ENCODE measurements around the gene AGBL1.

AGBL1 gene

GRCh38 chr15:86312486-86312885 is 232.8 kb downstream of the AGBL1 start:
- Histone ChIP-seq H3K9me3 (ENCODE audit: control insufficient read depth, insufficient read depth, low read length) (no peaks in the 10 kb centered on the region), H3K9ac (ENCODE audit: low read depth, low read length) (no peak overlapping the region), H3K36me3 (ENCODE audit: control insufficient read depth, insufficient read depth, low read length) (no peaks in the 10 kb centered on the region), H3K4me1 (ENCODE audit: control insufficient read depth, insufficient read depth, low read length) (no peaks in the 10 kb centered on the region), H3K27me3 (ENCODE audit: control insufficient read depth, insufficient read depth, low read length) (no peaks in the 10 kb centered on the region), H3K4me3 (ENCODE audit: low read depth, low read length) (no peak overlapping the region)

GRCh38 chr15:86316216-86316615 is 236.5 kb downstream of the AGBL1 start:
- no peak overlapping the region for H3K4me3 ChIP-seq (ENCODE audit: low read depth, low read length)
- H3K27me3 ChIP-seq (ENCODE audit: control insufficient read depth, insufficient read depth, low read length), result no peaks in the 10 kb centered on the region
- H3K36me3 ChIP-seq (ENCODE audit: control insufficient read depth, insufficient read depth, low read length), result no peaks in the 10 kb centered on the region
- no peaks in the 10 kb centered on the region for H3K9me3 ChIP-seq (ENCODE audit: control insufficient read depth, insufficient read depth, low read length)
- H3K4me1 ChIP-seq (ENCODE audit: control insufficient read depth, insufficient read depth, low read length), result no peaks in the 10 kb centered on the region
- H3K9ac ChIP-seq (ENCODE audit: low read depth, low read length), result no peak overlapping the region

GRCh38 chr15:86316726-86317383 is 237.2 kb downstream of the AGBL1 start:
- no peaks in the 10 kb centered on the region for H3K4me1 ChIP-seq (ENCODE audit: control insufficient read depth, insufficient read depth, low read length)
- no peaks in the 10 kb centered on the region for H3K9me3 ChIP-seq (ENCODE audit: control insufficient read depth, insufficient read depth, low read length)

GRCh38 chr15:86317384-86317740 is 237.7 kb downstream of the AGBL1 start:
- Histone ChIP-seq H3K36me3 (ENCODE audit: control insufficient read depth, insufficient read depth, low read length) (no peaks in the 10 kb centered on the region), H3K27me3 (ENCODE audit: control insufficient read depth, insufficient read depth, low read length) (no peaks in the 10 kb centered on the region), H3K4me3 (ENCODE audit: low read depth, low read length) (no peak overlapping the region), H3K9ac (ENCODE audit: low read depth, low read length) (no peak overlapping the region), H3K9me3 (ENCODE audit: control insufficient read depth, insufficient read depth, low read length) (no peaks in the 10 kb centered on the region), H3K4me1 (ENCODE audit: control insufficient read depth, insufficient read depth, low read length) (no peaks in the 10 kb centered on the region)

More at GRCh38 chr15:86316726-86317383, 237.2 kb downstream of the AGBL1 start:
- Histone ChIP-seq H3K36me3 (ENCODE audit: control insufficient read depth, insufficient read depth, low read length) (no peaks in the 10 kb centered on the region), H3K9ac (ENCODE audit: low read depth, low read length) (no peak overlapping the region), H3K4me3 (ENCODE audit: low read depth, low read length) (no peak overlapping the region), H3K27me3 (ENCODE audit: control insufficient read depth, insufficient read depth, low read length) (no peaks in the 10 kb centered on the region)

- Histone ChIP-seq H3K27me3 (ENCODE audit: control insufficient read depth, insufficient read depth, low read length) (no peaks in the 10 kb centered on the region), H3K4me1 (ENCODE audit: control insufficient read depth, insufficient read depth, low read length) (no peaks in the 10 kb centered on the region), H3K9me3 (ENCODE audit: control insufficient read depth, insufficient read depth, low read length) (no peaks in the 10 kb centered on the region), H3K4me3 (ENCODE audit: low read depth, low read length) (no peak overlapping the region), H3K36me3 (ENCODE audit: control insufficient read depth, insufficient read depth, low read length) (no peaks in the 10 kb centered on the region), H3K9ac (ENCODE audit: low read depth, low read length) (no peak overlapping the region)
Observed at GRCh38 chr15:86322629-86323028, 243.0 kb downstream of the AGBL1 start.

GRCh38 chr15:86327230-86327865 is 247.7 kb downstream of the AGBL1 start:
- Histone ChIP-seq H3K27me3 (ENCODE audit: control insufficient read depth, insufficient read depth, low read length) (no peaks in the 10 kb centered on the region), H3K9ac (ENCODE audit: low read depth, low read length) (no peak overlapping the region), H3K4me1 (ENCODE audit: control insufficient read depth, insufficient read depth, low read length) (no peaks in the 10 kb centered on the region), H3K36me3 (ENCODE audit: control insufficient read depth, insufficient read depth, low read length) (no peaks in the 10 kb centered on the region), H3K4me3 (ENCODE audit: low read depth, low read length) (no peak overlapping the region), H3K9me3 (ENCODE audit: control insufficient read depth, insufficient read depth, low read length) (no peaks in the 10 kb centered on the region)

- no peak overlapping the region for H3K4me3 ChIP-seq (ENCODE audit: low read depth, low read length)
- no peaks in the 10 kb centered on the region for H3K36me3 ChIP-seq (ENCODE audit: control insufficient read depth, insufficient read depth, low read length)
- no peaks in the 10 kb centered on the region for H3K27me3 ChIP-seq (ENCODE audit: control insufficient read depth, insufficient read depth, low read length)
- H3K9ac ChIP-seq (ENCODE audit: low read depth, low read length), result no peak overlapping the region
- no peaks in the 10 kb centered on the region for H3K4me1 ChIP-seq (ENCODE audit: control insufficient read depth, insufficient read depth, low read length)
- no peaks in the 10 kb centered on the region for H3K9me3 ChIP-seq (ENCODE audit: control insufficient read depth, insufficient read depth, low read length)
Observed at GRCh38 chr15:86328658-86329057, 249.0 kb downstream of the AGBL1 start.

GRCh38 chr15:86329311-86330013 is 249.8 kb downstream of the AGBL1 start:
- no peaks in the 10 kb centered on the region for H3K9me3 ChIP-seq (ENCODE audit: control insufficient read depth, insufficient read depth, low read length)
- no peaks in the 10 kb centered on the region for H3K27me3 ChIP-seq (ENCODE audit: control insufficient read depth, insufficient read depth, low read length)
- no peaks in the 10 kb centered on the region for H3K36me3 ChIP-seq (ENCODE audit: control insufficient read depth, insufficient read depth, low read length)
- H3K4me1 ChIP-seq (ENCODE audit: control insufficient read depth, insufficient read depth, low read length), result no peaks in the 10 kb centered on the region
- no peak overlapping the region for H3K4me3 ChIP-seq (ENCODE audit: low read depth, low read length)
- no peak overlapping the region for H3K9ac ChIP-seq (ENCODE audit: low read depth, low read length)

GRCh38 chr15:86333819-86334218 is 254.1 kb downstream of the AGBL1 start:
- no peaks in the 10 kb centered on the region for H3K4me1 ChIP-seq (ENCODE audit: control insufficient read depth, insufficient read depth, low read length)
- no peaks in the 10 kb centered on the region for H3K36me3 ChIP-seq (ENCODE audit: control insufficient read depth, insufficient read depth, low read length)
- H3K9me3 ChIP-seq (ENCODE audit: control insufficient read depth, insufficient read depth, low read length), result no peaks in the 10 kb centered on the region
- H3K4me3 ChIP-seq (ENCODE audit: low read depth, low read length), result no peak overlapping the region
- no peak overlapping the region for H3K9ac ChIP-seq (ENCODE audit: low read depth, low read length)
- no peaks in the 10 kb centered on the region for H3K27me3 ChIP-seq (ENCODE audit: control insufficient read depth, insufficient read depth, low read length)

GRCh38 chr15:86336051-86336788 is 256.5 kb downstream of the AGBL1 start:
- Histone ChIP-seq H3K36me3 (ENCODE audit: control insufficient read depth, insufficient read depth, low read length) (no peaks in the 10 kb centered on the region), H3K4me3 (ENCODE audit: low read depth, low read length) (no peak overlapping the region), H3K4me1 (ENCODE audit: control insufficient read depth, insufficient read depth, low read length) (no peaks in the 10 kb centered on the region), H3K27me3 (ENCODE audit: control insufficient read depth, insufficient read depth, low read length) (no peaks in the 10 kb centered on the region), H3K9me3 (ENCODE audit: control insufficient read depth, insufficient read depth, low read length) (no peaks in the 10 kb centered on the region), H3K9ac (ENCODE audit: low read depth, low read length) (no peak overlapping the region)

GRCh38 chr15:86337071-86337470 is 257.4 kb downstream of the AGBL1 start:
- Histone ChIP-seq H3K4me3 (ENCODE audit: low read depth, low read length) (no peak overlapping the region), H3K36me3 (ENCODE audit: control insufficient read depth, insufficient read depth, low read length) (no peaks in the 10 kb centered on the region), H3K9me3 (ENCODE audit: control insufficient read depth, insufficient read depth, low read length) (no peaks in the 10 kb centered on the region), H3K27me3 (ENCODE audit: control insufficient read depth, insufficient read depth, low read length) (no peaks in the 10 kb centered on the region), H3K4me1 (ENCODE audit: control insufficient read depth, insufficient read depth, low read length) (no peaks in the 10 kb centered on the region), H3K9ac (ENCODE audit: low read depth, low read length) (no peak overlapping the region)
